Tibial nerve (tissue), 4 donors: ENCODE data around the gene ARHGAP23. TPM values are rescaled to one million over a fixed set of nuclear protein-coding genes. Genes with fewer than 3 reads are reported as not detected.
A peak's percentile ranks its signal among the peaks of the same experiment; 100 is the strongest.

Source experiments
- DNase-seq, 2 donors: peaks; one replicate each; pipeline ENCODE4 v3.0.0-alpha.2; 2019; ENCODE audit warnings: low spot score in 2 of 2
- H3K27ac ChIP-seq, 4 donors: fragments of 200-600 bp; sonication (generic) in 3 of 4; one replicate each; pipeline ENCODE4 v1.5.1; 2017 to 2019; ENCODE audit warnings: mild to moderate bottlenecking in 1 of 4
- H3K27me3 ChIP-seq, 2 donors: fragments of 200-600 bp; sonication (generic) in 1 of 2; one replicate each; pipeline versions ENCODE4 v1.5.1 to v1.6.0; 2017 to 2019
- H3K36me3 ChIP-seq, 3 donors: fragments of 200-600 bp; sonication (generic); one replicate each; pipeline ENCODE4 v1.5.1; 2018 to 2019
- H3K4me1 ChIP-seq, 4 donors: fragments of 200-600 bp; sonication (generic) in 3 of 4; one replicate each; pipeline ENCODE4 v1.5.1; 2017 to 2019
- H3K4me3 ChIP-seq, 4 donors: fragments of 200-600 bp; sonication (generic) in 3 of 4; one replicate each; pipeline ENCODE4 v1.5.1; 2017 to 2019; ENCODE audit warnings: mild to moderate bottlenecking in 1 of 4, moderate library complexity in 1 of 4
- H3K9me3 ChIP-seq, 4 donors: fragments of 200-600 bp; sonication (generic) in 3 of 4; one replicate each; pipeline ENCODE4 v1.5.1; 2017 to 2019
- EP300 ChIP-seq, 2 donors: sonication (generic); formaldehyde crosslinking; IDR thresholded peaks; one replicate each; pipeline ENCODE4 v1.6.1; 2017; ENCODE audit warnings: antibody characterized with exemption in 2 of 2, mild to moderate bottlenecking in 1 of 2
- POLR2A ChIP-seq, 2 donors: fragments of 450-650 bp; IDR thresholded peaks; one replicate each; pipeline ENCODE4 v1.6.1; 2017; ENCODE audit warnings: antibody characterized with exemption in 2 of 2, mild to moderate bottlenecking in 2 of 2, moderate library complexity in 2 of 2
- WGBS, 2 donors: methylation state at CpG; one replicate each; pipeline ENCODE4 v1.1.5; 2018; 5-methylcytosine and 5-hydroxymethylcytosine counted together
- total RNA-seq, 4 donors: library from RNA; depleted of rRNA; stranded (reverse); fragments of >200 nt; gene quantifications; one replicate each; pipeline ENCODE4 v1.1.0, GENCODE V29; 2016
- TF ChIP-seq, protein P1 (sequence below), 5 experiments: fragments of 200-600 bp in 3 of 5; fragments of 450-650 bp in 2 of 5; sonication (generic) in 3 of 5; IDR thresholded peaks; one replicate each; pipeline ENCODE4 v1.5.1; 2016 to 2019; ENCODE audit warnings: antibody characterized with exemption in 5 of 5, mild to moderate bottlenecking in 3 of 5, moderate library complexity in 2 of 5

Gene ARHGAP23
- total RNA-seq, 4 donors from 2014 or later = 41.0 to 80.7 (median 65.7) TPM

GRCh38 chr17:38443356-38444031 is 15.2 kb downstream of the ARHGAP23 start:
- H3K27ac ChIP-seq = peak overlapping the region in 2 of 4 donors; percentile 56 to 74
- no peaks in the 10 kb centered on the region for H3K9me3 ChIP-seq
- no peak overlapping the region for H3K4me3 ChIP-seq
- H3K27me3 ChIP-seq = no peaks in the 10 kb centered on the region
- 54 to 58% methylated on average over 7 of the region's 7 CpGs for WGBS, 2 donors
- TF ChIP-seq EP300 (IDR thresholded peaks at IDR 0.05) (no peak), POLR2A (IDR thresholded peaks at IDR 0.05) (no peak)
- TF ChIP-seq, protein P1, sequence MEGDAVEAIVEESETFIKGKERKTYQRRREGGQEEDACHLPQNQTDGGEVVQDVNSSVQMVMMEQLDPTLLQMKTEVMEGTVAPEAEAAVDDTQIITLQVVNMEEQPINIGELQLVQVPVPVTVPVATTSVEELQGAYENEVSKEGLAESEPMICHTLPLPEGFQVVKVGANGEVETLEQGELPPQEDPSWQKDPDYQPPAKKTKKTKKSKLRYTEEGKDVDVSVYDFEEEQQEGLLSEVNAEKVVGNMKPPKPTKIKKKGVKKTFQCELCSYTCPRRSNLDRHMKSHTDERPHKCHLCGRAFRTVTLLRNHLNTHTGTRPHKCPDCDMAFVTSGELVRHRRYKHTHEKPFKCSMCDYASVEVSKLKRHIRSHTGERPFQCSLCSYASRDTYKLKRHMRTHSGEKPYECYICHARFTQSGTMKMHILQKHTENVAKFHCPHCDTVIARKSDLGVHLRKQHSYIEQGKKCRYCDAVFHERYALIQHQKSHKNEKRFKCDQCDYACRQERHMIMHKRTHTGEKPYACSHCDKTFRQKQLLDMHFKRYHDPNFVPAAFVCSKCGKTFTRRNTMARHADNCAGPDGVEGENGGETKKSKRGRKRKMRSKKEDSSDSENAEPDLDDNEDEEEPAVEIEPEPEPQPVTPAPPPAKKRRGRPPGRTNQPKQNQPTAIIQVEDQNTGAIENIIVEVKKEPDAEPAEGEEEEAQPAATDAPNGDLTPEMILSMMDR (IDR thresholded peaks at IDR 0.05) = no peak
- DNase-seq = no peak
- peaks cover 0 to 68% (median 31%) of the 10 kb centered on the region in 4 donors for H3K4me1 ChIP-seq
- H3K36me3 ChIP-seq = no peaks in the 10 kb centered on the region

DNA sequence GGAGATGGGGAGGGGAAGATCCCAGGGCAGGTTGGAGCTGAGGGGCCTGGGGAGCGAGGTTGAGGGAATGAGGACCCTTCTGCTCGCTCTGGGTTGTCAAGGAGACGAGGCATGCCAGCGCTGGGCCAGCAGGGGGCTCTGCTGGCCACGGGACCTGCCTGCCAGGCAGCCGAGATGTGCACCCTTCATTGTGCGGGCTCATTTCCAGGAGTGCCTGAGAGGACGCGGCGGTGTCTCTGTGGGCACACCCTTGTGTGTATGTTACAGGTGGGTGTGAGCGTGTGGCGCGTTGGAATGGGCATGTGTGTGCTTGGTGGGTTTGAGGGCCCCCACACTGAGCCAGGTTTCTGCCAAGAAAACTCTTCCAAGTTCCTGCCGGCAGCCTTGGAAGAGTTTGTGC is 15.9 kb downstream of the ARHGAP23 start:
- peak overlapping the region in 2 of 4 donors; percentile 8 to 10 for H3K4me3 ChIP-seq

DNA sequence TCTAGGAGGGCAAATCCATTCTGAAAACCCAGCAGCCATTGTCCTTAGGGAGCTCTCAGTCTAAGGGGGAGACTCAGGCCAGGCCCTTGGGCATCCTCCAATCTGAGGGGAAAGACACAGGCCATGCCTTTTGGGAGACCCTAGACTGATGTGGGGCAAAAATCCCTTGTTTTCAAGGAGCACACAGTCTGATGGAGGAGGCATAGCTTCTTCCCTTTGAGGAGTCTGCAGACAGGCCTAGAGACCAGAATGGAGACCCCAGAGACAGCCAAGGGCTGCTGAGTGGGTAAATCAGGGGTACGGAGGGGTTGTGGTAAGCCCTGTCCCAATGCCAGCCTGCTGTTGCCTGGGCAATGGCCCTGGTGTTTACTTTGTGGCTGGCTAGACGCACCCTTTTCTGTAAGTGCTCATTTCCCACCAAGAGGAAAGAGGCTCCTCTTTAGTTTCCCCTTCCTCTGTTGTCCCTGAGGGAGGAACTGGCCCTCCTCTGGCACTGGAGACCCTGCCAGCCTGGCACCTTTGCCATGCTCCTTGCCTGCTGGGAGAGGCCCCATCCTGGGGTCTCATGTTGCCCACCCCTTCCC is 19.3 kb downstream of the ARHGAP23 start:
- no peak overlapping the region for H3K4me3 ChIP-seq
- peak overlapping the region in 3 of 4 donors; percentile 28 to 93 (median 88) for H3K27ac ChIP-seq
- TF ChIP-seq POLR2A (IDR thresholded peaks at IDR 0.05) = no peak
- TF ChIP-seq, protein P1 (IDR thresholded peaks at IDR 0.05) = no peak
- no peak for DNase-seq
- H3K27me3 ChIP-seq = no peaks in the 10 kb centered on the region
- H3K4me1 ChIP-seq = peaks cover 0 to 78% (median 53%) of the 10 kb centered on the region in 4 donors
- 27 to 31% methylated on average over 2 of the region's 2 CpGs for WGBS, 2 donors
- no peaks in the 10 kb centered on the region for H3K9me3 ChIP-seq
- no peaks in the 10 kb centered on the region for H3K36me3 ChIP-seq

More for the DNA sequence above, 15.9 kb downstream of the ARHGAP23 start:
- H3K36me3 ChIP-seq = no peaks in the 10 kb centered on the region
- H3K9me3 ChIP-seq = no peaks in the 10 kb centered on the region
- TF ChIP-seq, protein P1 (IDR thresholded peaks at IDR 0.05) = peak; percentile 71 to 98 (median 93)
- TF ChIP-seq POLR2A (IDR thresholded peaks at IDR 0.05) = no peak
- peak in 1 of 2 donors; percentile 56 for TF ChIP-seq EP300 (IDR thresholded peaks at IDR 0.05)
- peaks cover 0 to 69% (median 36%) of the 10 kb centered on the region in 4 donors for H3K4me1 ChIP-seq
- no peaks in the 10 kb centered on the region for H3K27me3 ChIP-seq
- peak; percentile 46 to 62 for DNase-seq
- peak overlapping the region; percentile 14 to 74 (median 45) for H3K27ac ChIP-seq
- WGBS, 2 donors = 1 to 8% methylated on average over 14 of the region's 14 CpGs

- Histone ChIP-seq H3K9me3 (no peaks in the 10 kb centered on the region), H3K27me3 (no peaks in the 10 kb centered on the region), H3K4me1 (peaks cover 0 to 78% (median 56%) of the 10 kb centered on the region in 4 donors), H3K4me3 (no peak overlapping the region), H3K36me3 (no peaks in the 10 kb centered on the region), H3K27ac (peak overlapping the region in 3 of 4 donors; percentile 17 to 93 (median 88))
- TF ChIP-seq, protein P1 (IDR thresholded peaks at IDR 0.05) = no peak
- DNase-seq = no peak
- 61 to 73% methylated on average over 9 of the region's 9 CpGs for WGBS, 2 donors
Measured at GRCh38 chr17:38448208-38448771, 20.0 kb downstream of the ARHGAP23 start.

DNA sequence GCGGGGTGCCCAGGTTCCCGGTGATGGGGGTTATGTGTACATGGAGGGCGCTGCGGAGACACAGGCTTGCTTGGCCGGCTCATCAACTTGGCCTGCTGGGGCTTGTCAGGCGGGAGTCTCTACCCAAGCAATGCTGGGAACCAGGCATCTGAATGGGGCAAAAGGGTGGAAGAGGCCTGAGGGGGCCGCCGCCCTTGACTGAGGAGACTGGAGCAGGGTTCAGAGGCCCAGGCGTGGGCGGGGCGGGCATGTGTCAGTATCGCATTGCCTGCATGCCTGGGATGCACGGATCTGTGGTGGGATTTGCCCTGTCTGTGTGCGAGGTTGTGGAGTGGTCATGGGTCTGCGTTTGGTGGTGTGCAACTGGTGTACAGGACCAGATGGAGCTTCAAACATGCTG is 21.1 kb downstream of the ARHGAP23 start:
- H3K4me1 ChIP-seq = peaks cover 0 to 74% (median 54%) of the 10 kb centered on the region in 4 donors
- no peaks in the 10 kb centered on the region for H3K9me3 ChIP-seq
- H3K27me3 ChIP-seq = no peaks in the 10 kb centered on the region
- DNase-seq = no peak
- no peaks in the 10 kb centered on the region for H3K36me3 ChIP-seq
- peak overlapping the region in 3 of 4 donors; percentile 42 to 93 (median 88) for H3K27ac ChIP-seq
- TF ChIP-seq EP300 (IDR thresholded peaks at IDR 0.05) (no peak), POLR2A (IDR thresholded peaks at IDR 0.05) (no peak)
- TF ChIP-seq, protein P1 (IDR thresholded peaks at IDR 0.05) = no peak
- H3K4me3 ChIP-seq = no peak overlapping the region
- WGBS, 2 donors = 37 to 44% methylated on average over 13 to 14 of the region's 15 CpGs
